Coronary artery (tissue), 2 donors: Measurements from ENCODE around the gene BTBD16.

Experiments used
- DNase-seq: peaks from one replicate; pipeline ENCODE4 v3.0.0-alpha.2; 2017; ENCODE audit warnings: low spot score
- H3K27ac ChIP-seq, 2 donors: fragments of 200-600 bp; sonication (generic); one replicate each; pipeline ENCODE4 v1.5.1; 2016 to 2019
- H3K4me3 ChIP-seq: fragments of 200-600 bp; sonication (generic); 2 replicates; pipeline ENCODE4 v1.5.1; 2016; ENCODE audit warnings: mild to moderate bottlenecking, moderate library complexity
- CTCF ChIP-seq: fragments of 200-600 bp; sonication (generic); IDR thresholded peaks from one replicate; pipeline ENCODE4 v1.5.1; 2019; ENCODE audit warnings: antibody characterized with exemption

The BTBD16 gene

GRCh38 chr10:122303271-122304053 is 32.4 kb downstream of the BTBD16 start:
- no peak overlapping the region for H3K4me3 ChIP-seq
- no peak for TF ChIP-seq CTCF
- no peak for DNase-seq
- H3K27ac ChIP-seq, result no peak overlapping the region

GRCh38 chr10:122304054-122304579 is 33.0 kb downstream of the BTBD16 start:
- DNase-seq, result peak; percentile 59
- TF ChIP-seq CTCF, result no peak
- H3K4me3 ChIP-seq, result no peak overlapping the region
- no peak overlapping the region for H3K27ac ChIP-seq

GRCh38 chr10:122306282-122306681 is 35.2 kb downstream of the BTBD16 start:
- H3K4me3 ChIP-seq, result no peak overlapping the region
- no peak overlapping the region for H3K27ac ChIP-seq
- no peak for DNase-seq
- no peak for TF ChIP-seq CTCF

- DNase-seq, result no peak
- Histone ChIP-seq H3K4me3 (no peak overlapping the region), H3K27ac (peak overlapping the region in 1 of 2 donors; percentile 79)
- TF ChIP-seq CTCF, result no peak
Measured at GRCh38 chr10:122306744-122307143, 35.6 kb downstream of the BTBD16 start.

- peak; percentile 87 for DNase-seq
- Histone ChIP-seq H3K27ac (peak overlapping the region; percentile 79 to 87), H3K4me3 (peak overlapping the region; percentile 55)
- no peak for TF ChIP-seq CTCF
Measured at GRCh38 chr10:122307669-122308416, 36.7 kb downstream of the BTBD16 start.

- no peak for DNase-seq
- TF ChIP-seq CTCF, result no peak
- Histone ChIP-seq H3K27ac (peak overlapping the region; percentile 79 to 87), H3K4me3 (peak overlapping the region; percentile 55)
Measured at GRCh38 chr10:122308417-122309141, 37.5 kb downstream of the BTBD16 start.
